GM12864 (cell line): ENCODE results near the gene KHK.

Experiments
- DNase-seq: peaks from one replicate; pipeline ENCODE4 v3.0.0-alpha.2; 2011; ENCODE audit warnings: low read depth
- H3K4me3 ChIP-seq: 2 replicates; pipeline ENCODE4 v1.5.1; 2011; ENCODE audit warnings: mild to moderate bottlenecking, low read depth, low read length, control low read depth
- CTCF ChIP-seq: IDR thresholded peaks from 2 replicates; pipeline ENCODE4 v1.5.1; 2011; ENCODE audit warnings: low read depth, mild to moderate bottlenecking, moderate library complexity, low read length, control low read depth, inconsistent platforms; ENCODE audit errors: missing control alignments

Gene KHK

GRCh38 chr2:27149570-27150405 is 63.2 kb downstream of the KHK start:
- no peak overlapping the region for H3K4me3 ChIP-seq
- no peak for TF ChIP-seq CTCF
- DNase-seq, result no peak
